Erythroblast (primary cell): ENCODE measurements around the gene MECR.

Experiments used
- GATA1 ChIP-seq: IDR thresholded peaks from 2 replicates; pipeline ENCODE4 v1.6.1; 2011; ENCODE audit warnings: low read depth, mild to moderate bottlenecking, control low read depth, low read length, moderate library complexity
- POLR2A ChIP-seq: IDR thresholded peaks from 2 replicates; pipeline ENCODE4 v1.6.1; 2011; ENCODE audit warnings: mild to moderate bottlenecking, low read length

DNA sequence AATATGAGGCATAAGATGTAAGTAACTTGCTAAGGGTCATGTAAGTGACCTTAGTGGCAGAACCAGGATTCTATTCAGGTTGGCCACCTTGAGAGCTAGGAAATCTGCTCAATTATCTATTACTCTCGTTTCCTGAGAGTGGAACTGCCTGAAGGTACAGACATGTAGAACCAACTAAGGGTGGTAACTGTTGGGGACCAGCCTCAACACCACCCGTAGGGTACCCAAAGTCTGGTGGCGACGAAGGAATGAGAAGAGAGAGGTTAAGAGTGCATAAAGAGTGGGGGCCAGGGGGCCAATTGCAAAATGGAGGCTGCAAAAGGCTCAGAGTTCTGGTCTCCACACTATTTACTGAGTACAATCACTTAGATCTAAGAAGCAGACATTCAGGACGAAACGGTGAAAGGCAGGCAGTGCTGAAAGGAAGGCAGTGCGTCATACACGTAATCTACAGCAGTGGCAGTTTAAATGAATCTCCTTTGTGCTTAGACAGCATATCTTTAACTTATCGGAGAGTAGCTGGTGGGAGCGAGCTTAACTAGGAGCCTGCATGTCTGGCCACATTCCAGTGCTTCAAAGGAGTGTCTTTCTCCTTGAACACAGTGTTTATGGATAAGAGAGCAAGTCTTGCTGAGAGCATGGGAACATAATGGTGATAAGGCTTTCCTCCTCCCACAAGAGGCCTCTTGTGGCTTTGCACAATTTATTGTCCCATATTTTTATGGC, 74.0 kb downstream of the MECR start:
- peak; percentile 26 for TF ChIP-seq POLR2A
- no peak for TF ChIP-seq GATA1
